ENCODE data around the gene KCNT1. TPM values are rescaled to one million over a fixed set of nuclear protein-coding genes. Genes with fewer than 3 reads are reported as not detected.

KCNT1 gene
- total RNA-seq, 4 donors from 2014 or later: 0.06 to 0.17 TPM; not detected in 2

- no peak for DNase-seq (ENCODE audit: extremely low spot score)
- H3K4me1 ChIP-seq: no peaks in the 10 kb centered on the region
- intact Hi-C loops (cut with DNase I): no loop called here
- TF ChIP-seq CTCF (IDR thresholded peaks at IDR 0.05): no peak
- no peak for TF ChIP-seq EP300 (IDR thresholded peaks at IDR 0.05)
- TF ChIP-seq POLR2AphosphoS5 (IDR thresholded peaks at IDR 0.05): no peak
- H3K4me3 ChIP-seq: no peak overlapping the region
- 93% methylated on average over 4 of the region's 4 CpGs for WGBS
- H3K27ac ChIP-seq (replicated peaks in 1 of 4): no peak overlapping the region
- H3K36me3 ChIP-seq: peaks cover 65 to 100% (median 89%) of the 10 kb centered on the region in 4 donors
- no peaks in the 10 kb centered on the region for H3K27me3 ChIP-seq
- H3K9me3 ChIP-seq: no peaks in the 10 kb centered on the region
Observed at GRCh38 chr9:135815413-135815812, 113.4 kb downstream of the KCNT1 start.

- intact Hi-C loops (cut with DNase I): no loop called here
- no peaks in the 10 kb centered on the region for H3K9me3 ChIP-seq
- H3K36me3 ChIP-seq: peaks cover 67 to 100% (median 89%) of the 10 kb centered on the region in 4 donors
- DNase-seq (ENCODE audit: extremely low spot score): no peak
- no peak overlapping the region for H3K27ac ChIP-seq (replicated peaks in 1 of 4)
- WGBS: 90% methylated on average over 20 of the region's 28 CpGs
- H3K4me1 ChIP-seq: no peaks in the 10 kb centered on the region
- no peaks in the 10 kb centered on the region for H3K27me3 ChIP-seq
- no peak for TF ChIP-seq POLR2AphosphoS5 (IDR thresholded peaks at IDR 0.05)
- TF ChIP-seq EP300 (IDR thresholded peaks at IDR 0.05): no peak
- TF ChIP-seq CTCF (IDR thresholded peaks at IDR 0.05): no peak
- TF ChIP-seq POLR2A (IDR thresholded peaks at IDR 0.05; ENCODE audit: low read depth): no peak
- H3K4me3 ChIP-seq: no peak overlapping the region
Observed at GRCh38 chr9:135815830-135816650, 114.1 kb downstream of the KCNT1 start.

GRCh38 chr9:135816651-135816970 is 114.6 kb downstream of the KCNT1 start:
- Histone ChIP-seq H3K27ac (replicated peaks in 1 of 4) (no peak overlapping the region), H3K4me1 (no peaks in the 10 kb centered on the region), H3K36me3 (peaks cover 70 to 100% (median 89%) of the 10 kb centered on the region in 4 donors), H3K27me3 (no peaks in the 10 kb centered on the region), H3K9me3 (no peaks in the 10 kb centered on the region), H3K4me3 (no peak overlapping the region)
- intact Hi-C loops (cut with DNase I): no loop called here
- no peak for DNase-seq (ENCODE audit: extremely low spot score)
- WGBS: 95% methylated on average over 8 of the region's 12 CpGs
- TF ChIP-seq POLR2A (IDR thresholded peaks at IDR 0.05; ENCODE audit: low read depth) (no peak), EP300 (IDR thresholded peaks at IDR 0.05) (no peak), POLR2AphosphoS5 (IDR thresholded peaks at IDR 0.05) (no peak), CTCF (IDR thresholded peaks at IDR 0.05) (no peak)

GRCh38 chr9:135817951-135818717 is 116.1 kb downstream of the KCNT1 start:
- Histone ChIP-seq H3K9me3 (no peaks in the 10 kb centered on the region), H3K27me3 (no peaks in the 10 kb centered on the region), H3K27ac (replicated peaks in 1 of 4) (no peak overlapping the region), H3K4me1 (no peaks in the 10 kb centered on the region), H3K36me3 (peaks cover 84 to 100% (median 93%) of the 10 kb centered on the region in 4 donors), H3K4me3 (no peak overlapping the region)
- no peak for TF ChIP-seq POLR2A (IDR thresholded peaks at IDR 0.05; ENCODE audit: low read depth)
- TF ChIP-seq POLR2AphosphoS5 (IDR thresholded peaks at IDR 0.05): no peak
- no peak for TF ChIP-seq EP300 (IDR thresholded peaks at IDR 0.05)
- no peak for TF ChIP-seq CTCF (IDR thresholded peaks at IDR 0.05)
- DNase-seq (ENCODE audit: extremely low spot score): no peak
- intact Hi-C loops (cut with DNase I): no loop called here
- WGBS: 97% methylated on average over 46 of the region's 66 CpGs
